ENCODE measurements around the gene PANX3. TPM values are rescaled to one million over a fixed set of nuclear protein-coding genes. Genes with fewer than 3 reads are reported as not detected.

PANX3 gene
- total and polyA plus RNA-seq, 2 of the 13 experiments (the other 11 are each of a cell fraction or from before 2014, with no cell fraction given) = not detected

GRCh38 chr11:124597626-124598025 lies 13.6 kb upstream of the PANX3 start:
- in situ Hi-C loops (cut with HindIII; ENCODE audit: extremely low pct_ligation_motif_present, low pct_unique_long_range_greater_than_20kb) = no loop called here
- DNase-seq (ENCODE audit: low spot score) (no peak), FAIRE-seq (no peak), ATAC-seq (no peak)
- H3K4me1 ChIP-seq (ENCODE audit: insufficient read depth, low read length) = no peaks in the 10 kb centered on the region
- H2AFZ ChIP-seq (ENCODE audit: low read length) = no peak overlapping the region
- H3K4me3 ChIP-seq (replicated peaks in 1 of 3; ENCODE audit: insufficient read depth in 1 of 3, low read depth in 2 of 3, low read length in 3 of 3) = no peak overlapping the region
- H3K27me3 ChIP-seq (ENCODE audit: control insufficient read depth in 1 of 2, insufficient read depth in 2 of 2, low read length in 2 of 2) = peaks cover 0 to 6% of the 10 kb centered on the region in 2 experiments; a peak in 4 of 5 replicates
- no peaks in the 10 kb centered on the region for H3K79me2 ChIP-seq (ENCODE audit: insufficient read depth, low read length)
- no peak overlapping the region for H3K9ac ChIP-seq (ENCODE audit: insufficient read depth, low read depth, low read length)
- CTCF ChIA-PET (ENCODE audit: low intra/inter-chr PET ratio, low total read pairs) = no interaction called here
- no peaks in the 10 kb centered on the region for H4K20me1 ChIP-seq (ENCODE audit: insufficient read depth, low read length)
- H3K4me2 ChIP-seq (ENCODE audit: low read depth, low read length) = no peak overlapping the region
- H3K27ac ChIP-seq (ENCODE audit: extremely low read length, insufficient read depth, low read length) = no peak overlapping the region
- no TSS peak for BruUV-seq (replicated peaks)
- no peaks in the 10 kb centered on the region for H3K9me3 ChIP-seq (ENCODE audit: low read length)
- intact Hi-C loops (cut with micrococcal nuclease; ENCODE audit: unreplicated experiment) = no loop called here
- no peaks in the 10 kb centered on the region for H3K36me3 ChIP-seq (replicated peaks in 1 of 2; ENCODE audit: control insufficient read depth in 1 of 2, insufficient read depth in 2 of 2, low read length in 2 of 2)
- POLR2A ChIA-PET = no interaction called here
- TF ChIP-seq ZNF292 (CRISPR knock-in tag; IDR thresholded peaks at IDR 0.05; ENCODE audit: borderline replicate concordance, low read depth) (no peak), REL (CRISPR knock-in tag; conservative IDR thresholded peaks at IDR 0.05) (no peak), NRL (CRISPR knock-in tag; IDR thresholded peaks at IDR 0.05; ENCODE audit: borderline replicate concordance) (no peak), RFXAP (CRISPR knock-in tag; IDR thresholded peaks at IDR 0.05; ENCODE audit: borderline replicate concordance) (no peak), ZBTB40 (IDR thresholded peaks at IDR 0.05) (no peak), ZBTB40 (CRISPR knock-in tag; IDR thresholded peaks at IDR 0.05) (no peak), PRMT3 (CRISPR knock-in tag; IDR thresholded peaks at IDR 0.05; ENCODE audit: borderline replicate concordance, low read depth) (no peak), DR1 (CRISPR knock-in tag; IDR thresholded peaks at IDR 0.05) (no peak), ATF5 (CRISPR knock-in tag; IDR thresholded peaks at IDR 0.05; ENCODE audit: low read depth) (no peak), ZNF12 (CRISPR knock-in tag; IDR thresholded peaks at IDR 0.05) (no peak), ZNF839 (CRISPR knock-in tag; IDR thresholded peaks at IDR 0.05; ENCODE audit: borderline replicate concordance) (no peak), SAFB2 (CRISPR knock-in tag; IDR thresholded peaks at IDR 0.05; ENCODE audit: borderline replicate concordance, low read depth) (no peak), ZKSCAN8 (CRISPR knock-in tag; IDR thresholded peaks at IDR 0.05; ENCODE audit: borderline replicate concordance) (no peak), ZSCAN31 (CRISPR knock-in tag; IDR thresholded peaks at IDR 0.05; ENCODE audit: low read depth) (no peak)
- TF ChIP-seq, protein P1, sequence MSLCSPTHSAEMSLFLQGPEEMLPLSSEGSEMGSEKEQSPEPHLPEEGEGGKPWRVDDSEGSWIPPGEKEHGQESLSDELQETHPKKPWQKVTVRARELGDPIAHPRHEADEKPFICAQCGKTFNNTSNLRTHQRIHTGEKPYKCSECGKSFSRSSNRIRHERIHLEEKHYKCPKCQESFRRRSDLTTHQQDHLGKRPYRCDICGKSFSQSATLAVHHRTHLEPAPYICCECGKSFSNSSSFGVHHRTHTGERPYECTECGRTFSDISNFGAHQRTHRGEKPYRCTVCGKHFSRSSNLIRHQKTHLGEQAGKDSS (CRISPR knock-in tag; IDR thresholded peaks at IDR 0.05; ENCODE audit: borderline replicate concordance, low read depth) = no peak
